Measurements from ENCODE around the gene GDF9. TPM values are rescaled to one million over a fixed set of nuclear protein-coding genes. Genes with fewer than 3 reads are reported as not detected.
A peak's percentile ranks its signal among the peaks of the same experiment; 100 is the strongest.

Gene GDF9
- total RNA-seq, 6 donors from 2014 or later: 0.23 to 1.1 (median 0.66) TPM; not detected in 2

DNA sequence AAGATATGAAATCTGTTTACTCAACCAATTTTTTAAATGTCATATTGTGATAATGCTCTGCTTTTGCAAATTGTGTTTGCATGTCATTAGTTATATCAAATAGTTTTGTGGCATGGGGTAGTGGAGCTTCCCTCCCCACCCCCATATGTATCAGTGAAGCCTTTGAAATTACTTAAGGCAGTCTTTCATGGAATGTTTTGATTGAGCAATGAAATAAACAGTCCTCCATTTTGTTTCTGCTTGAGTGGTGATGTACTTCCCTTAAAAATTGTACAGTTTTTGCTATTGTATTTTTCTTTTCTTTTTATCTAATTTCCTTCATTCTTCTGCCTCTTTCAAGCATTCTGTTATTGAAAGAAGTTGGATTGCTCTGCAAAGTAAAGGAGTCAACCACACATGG lies 49.7 kb downstream of the GDF9 start:
- no peak overlapping the region for H3K4me3 ChIP-seq

DNA sequence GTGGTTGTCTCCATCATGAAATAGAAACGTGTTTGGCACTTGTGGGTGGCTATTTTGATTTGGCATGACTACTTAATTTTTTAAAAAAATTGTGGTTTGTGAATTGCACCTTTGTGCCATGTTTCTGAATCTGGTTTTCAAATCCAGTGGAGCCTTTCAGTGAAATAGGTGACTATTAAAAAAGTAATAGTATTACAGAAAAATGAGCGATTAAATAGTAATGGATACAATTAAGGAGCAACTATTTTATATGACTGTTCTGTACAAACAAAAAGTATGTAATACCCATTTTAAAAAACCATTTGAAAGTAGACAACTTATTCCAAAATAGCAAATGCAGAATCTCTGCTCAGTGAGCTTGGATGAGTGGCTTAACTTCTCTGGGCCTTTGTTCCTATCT lies 50.2 kb downstream of the GDF9 start:
- peaks cover 0 to 33% (median 15%) of the 10 kb centered on the region in 4 donors for H3K27me3 ChIP-seq

More for the DNA sequence above, 49.7 kb downstream of the GDF9 start:
- Histone ChIP-seq H3K4me1 (peaks cover 15 to 29% (median 23%) of the 10 kb centered on the region in 4 donors), H3K36me3 (no peaks in the 10 kb centered on the region), H3K27me3 (peaks cover 0 to 33% (median 15%) of the 10 kb centered on the region in 4 donors), H3K9me3 (no peaks in the 10 kb centered on the region), H3K27ac (no peak overlapping the region)
- ATAC-seq (ENCODE audit: low FRiP score in 2 of 2) (no peak), DNase-seq (no peak)
- TF ChIP-seq POLR2AphosphoS5 (IDR thresholded peaks at IDR 0.05) (no peak), EP300 (IDR thresholded peaks at IDR 0.05) (no peak), POLR2A (IDR thresholded peaks at IDR 0.05) (no peak)
- TF ChIP-seq, protein P1, sequence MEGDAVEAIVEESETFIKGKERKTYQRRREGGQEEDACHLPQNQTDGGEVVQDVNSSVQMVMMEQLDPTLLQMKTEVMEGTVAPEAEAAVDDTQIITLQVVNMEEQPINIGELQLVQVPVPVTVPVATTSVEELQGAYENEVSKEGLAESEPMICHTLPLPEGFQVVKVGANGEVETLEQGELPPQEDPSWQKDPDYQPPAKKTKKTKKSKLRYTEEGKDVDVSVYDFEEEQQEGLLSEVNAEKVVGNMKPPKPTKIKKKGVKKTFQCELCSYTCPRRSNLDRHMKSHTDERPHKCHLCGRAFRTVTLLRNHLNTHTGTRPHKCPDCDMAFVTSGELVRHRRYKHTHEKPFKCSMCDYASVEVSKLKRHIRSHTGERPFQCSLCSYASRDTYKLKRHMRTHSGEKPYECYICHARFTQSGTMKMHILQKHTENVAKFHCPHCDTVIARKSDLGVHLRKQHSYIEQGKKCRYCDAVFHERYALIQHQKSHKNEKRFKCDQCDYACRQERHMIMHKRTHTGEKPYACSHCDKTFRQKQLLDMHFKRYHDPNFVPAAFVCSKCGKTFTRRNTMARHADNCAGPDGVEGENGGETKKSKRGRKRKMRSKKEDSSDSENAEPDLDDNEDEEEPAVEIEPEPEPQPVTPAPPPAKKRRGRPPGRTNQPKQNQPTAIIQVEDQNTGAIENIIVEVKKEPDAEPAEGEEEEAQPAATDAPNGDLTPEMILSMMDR (IDR thresholded peaks at IDR 0.05): no peak

DNA sequence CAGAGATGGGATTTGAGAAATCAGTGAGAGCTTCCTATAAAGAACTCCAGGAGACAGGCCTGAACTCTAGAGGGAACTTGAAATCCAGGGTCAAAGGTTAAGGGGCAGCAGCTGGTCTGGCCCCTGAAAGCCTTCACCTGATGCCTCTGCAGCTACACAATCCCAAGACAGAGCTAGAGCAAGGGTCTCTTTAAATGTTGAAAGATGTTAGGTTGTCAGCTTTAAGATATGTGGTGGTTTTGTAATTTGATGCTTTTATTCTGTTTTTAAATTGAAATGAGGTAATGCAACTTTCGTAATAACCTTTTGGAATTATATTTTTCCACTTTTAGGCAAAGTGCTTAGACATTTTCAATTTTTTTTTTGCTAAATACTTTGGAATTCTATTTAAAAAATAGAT lies 50.8 kb downstream of the GDF9 start:
- Histone ChIP-seq H3K4me3 (no peak overlapping the region), H3K27ac (no peak overlapping the region), H3K36me3 (no peaks in the 10 kb centered on the region), H3K4me1 (peaks cover 15 to 29% (median 23%) of the 10 kb centered on the region in 4 donors), H3K9me3 (no peaks in the 10 kb centered on the region), H3K27me3 (peaks cover 0 to 39% (median 15%) of the 10 kb centered on the region in 4 donors)
- TF ChIP-seq POLR2A (IDR thresholded peaks at IDR 0.05): no peak
- no peak for TF ChIP-seq EP300 (IDR thresholded peaks at IDR 0.05)
- TF ChIP-seq, protein P1 (IDR thresholded peaks at IDR 0.05): no peak
- TF ChIP-seq POLR2AphosphoS5 (IDR thresholded peaks at IDR 0.05): no peak
- WGBS, 2 donors: 93 to 97% methylated on average over 1 of the region's 1 CpG
- no peak for ATAC-seq (ENCODE audit: low FRiP score in 2 of 2)
- DNase-seq: no peak

More for the DNA sequence above, 50.2 kb downstream of the GDF9 start:
- no peak overlapping the region for H3K4me3 ChIP-seq
- no peak for DNase-seq
- TF ChIP-seq POLR2A (IDR thresholded peaks at IDR 0.05) (no peak), POLR2AphosphoS5 (IDR thresholded peaks at IDR 0.05) (no peak), EP300 (IDR thresholded peaks at IDR 0.05) (no peak)
- TF ChIP-seq, protein P1 (IDR thresholded peaks at IDR 0.05): no peak
- H3K9me3 ChIP-seq: no peaks in the 10 kb centered on the region
- peaks cover 15 to 29% (median 23%) of the 10 kb centered on the region in 4 donors for H3K4me1 ChIP-seq
- H3K36me3 ChIP-seq: no peaks in the 10 kb centered on the region
- 68 to 77% methylated on average over 2 of the region's 2 CpGs for whole genome bisulfite sequencing, 2 donors
- no peak for ATAC-seq (ENCODE audit: low FRiP score in 2 of 2)
- H3K27ac ChIP-seq: no peak overlapping the region

DNA sequence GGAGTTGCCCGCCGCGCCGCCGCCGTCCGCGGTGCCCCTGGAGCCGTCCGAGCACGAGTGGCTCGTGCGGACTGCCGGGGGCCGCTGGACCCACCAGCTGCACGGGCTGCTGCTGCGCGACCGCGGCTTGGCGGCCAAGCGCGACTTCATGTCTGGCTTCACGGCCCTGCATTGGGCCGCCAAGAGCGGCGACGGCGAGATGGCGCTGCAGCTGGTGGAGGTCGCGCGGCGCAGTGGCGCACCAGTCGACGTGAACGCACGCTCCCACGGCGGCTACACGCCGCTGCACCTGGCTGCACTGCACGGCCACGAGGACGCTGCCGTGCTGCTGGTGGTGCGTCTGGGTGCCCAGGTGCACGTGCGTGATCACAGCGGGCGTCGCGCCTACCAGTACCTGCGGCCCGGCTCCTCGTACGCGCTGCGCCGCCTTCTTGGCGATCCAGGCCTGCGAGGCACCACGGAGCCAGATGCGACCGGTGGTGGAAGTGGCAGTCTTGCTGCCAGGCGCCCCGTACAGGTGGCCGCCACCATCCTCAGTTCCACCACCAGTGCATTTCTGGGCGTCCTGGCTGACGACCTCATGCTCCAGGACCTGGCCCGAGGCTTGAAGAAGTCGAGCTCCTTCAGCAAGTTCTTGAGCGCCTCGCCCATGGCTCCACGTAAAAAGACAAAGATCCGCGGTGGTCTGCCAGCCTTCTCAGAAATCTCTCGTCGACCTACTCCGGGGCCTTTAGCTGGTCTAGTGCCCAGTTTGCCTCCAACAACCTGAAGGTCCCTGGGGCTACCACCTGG lies 51.6 kb downstream of the GDF9 start:
- peak overlapping the region in 3 of 4 donors; percentile 43 to 48 (median 45) for H3K4me3 ChIP-seq
- peaks cover 13 to 21% (median 18%) of the 10 kb centered on the region in 4 donors for H3K4me1 ChIP-seq
- no peak for ATAC-seq (ENCODE audit: low FRiP score in 2 of 2)
- no peak overlapping the region for H3K27ac ChIP-seq
- peak in 1 of 2 donors; percentile 85 for DNase-seq
- H3K27me3 ChIP-seq: peaks cover 0 to 39% (median 15%) of the 10 kb centered on the region in 4 donors
- TF ChIP-seq POLR2AphosphoS5 (IDR thresholded peaks at IDR 0.05) (no peak), POLR2A (IDR thresholded peaks at IDR 0.05) (no peak), EP300 (IDR thresholded peaks at IDR 0.05) (no peak)
- TF ChIP-seq, protein P1 (IDR thresholded peaks at IDR 0.05): no peak
- H3K36me3 ChIP-seq: no peaks in the 10 kb centered on the region
- no peaks in the 10 kb centered on the region for H3K9me3 ChIP-seq
- WGBS, 2 donors: 78 to 95% methylated on average over 15 to 59 of the region's 81 CpGs

All from upper lobe of left lung (tissue), 6 donors.